Activated naive CD4-positive, alpha-beta T cell treated with Interleukin-2 at 50 U/mL for 16 hours (primary cell): ENCODE data around the gene RNF39.
"Not testable (repeated sequence)": the region's sequence is repeated elsewhere in the genome, so short reads cannot be mapped to it uniquely, and the experiment has no call there.

Experiments
- DNase-seq: peaks from one replicate; pipeline ENCODE4 v3.0.0-alpha.2; 2020

Gene RNF39

GRCh38 chr6:30075094-30075789, at the start of gene RNF39:
Gene RNF39, minus strand, starts transcription at chr6:30075769. Its CDS starts 184 bp downstream, at chr6:30075585.
- peak; percentile 10 for DNase-seq

DNA sequence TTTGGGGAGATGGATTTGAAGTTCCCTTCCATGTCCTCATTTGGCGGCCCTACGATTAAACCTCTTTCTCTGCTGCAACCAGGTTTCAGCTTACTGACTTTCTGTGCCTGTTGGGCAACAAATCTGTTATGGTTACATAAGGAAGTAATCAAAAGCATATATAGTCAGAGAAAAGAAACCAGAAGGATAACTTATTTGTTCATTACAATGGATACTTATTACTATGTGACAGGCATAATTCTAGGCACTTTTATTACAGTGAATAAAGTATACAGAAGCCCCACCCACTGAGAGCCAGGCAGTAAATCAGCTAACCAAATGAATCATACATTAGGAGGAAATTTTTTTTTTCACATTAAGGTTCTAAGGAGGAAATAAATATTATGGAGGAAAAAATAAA, 46.9 kb upstream of the RNF39 start:
- no peak for DNase-seq

DNA sequence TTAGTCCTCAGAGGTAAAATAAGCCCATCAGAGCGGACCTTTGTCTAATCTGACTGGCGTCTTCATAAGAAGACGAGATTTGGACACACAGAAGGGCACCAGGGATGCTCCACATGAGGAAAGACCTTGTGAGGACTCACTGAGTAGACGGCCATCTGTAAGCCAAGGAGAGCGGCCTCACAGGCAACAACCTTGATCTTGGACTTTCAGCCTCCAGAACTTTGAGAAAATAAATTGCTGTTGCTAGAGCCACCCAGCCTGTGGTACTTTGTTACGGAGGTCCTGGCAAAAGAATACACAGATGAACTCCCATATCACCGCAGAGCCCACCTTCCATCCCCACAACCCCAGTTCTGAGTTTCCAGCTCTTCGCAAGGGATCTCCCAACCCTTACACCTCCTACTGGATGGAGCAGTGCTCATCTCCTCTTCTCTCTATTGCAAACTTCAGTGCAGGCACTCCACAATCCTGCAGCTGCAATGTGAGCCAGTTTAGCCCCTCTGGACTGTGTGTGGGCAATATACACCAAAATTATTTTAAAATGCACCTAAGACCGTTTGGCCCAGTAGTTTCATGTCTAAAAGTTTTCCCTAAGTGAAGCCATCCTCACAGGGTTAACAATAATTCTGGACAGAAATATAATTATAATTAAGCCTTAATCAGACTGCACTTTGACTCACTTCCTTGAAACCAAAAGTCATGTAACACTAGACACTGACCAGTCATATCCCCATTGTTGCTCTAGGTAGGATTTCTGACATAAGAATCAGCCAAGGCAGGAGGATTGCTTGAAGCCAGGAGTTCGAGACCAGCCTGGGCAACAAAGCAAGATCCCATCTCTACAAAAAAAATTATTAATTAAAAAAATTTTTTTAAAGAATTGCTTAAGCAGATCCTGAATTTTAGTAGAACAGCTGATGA, 46.1 kb upstream of the RNF39 start:
- no peak for DNase-seq

DNA sequence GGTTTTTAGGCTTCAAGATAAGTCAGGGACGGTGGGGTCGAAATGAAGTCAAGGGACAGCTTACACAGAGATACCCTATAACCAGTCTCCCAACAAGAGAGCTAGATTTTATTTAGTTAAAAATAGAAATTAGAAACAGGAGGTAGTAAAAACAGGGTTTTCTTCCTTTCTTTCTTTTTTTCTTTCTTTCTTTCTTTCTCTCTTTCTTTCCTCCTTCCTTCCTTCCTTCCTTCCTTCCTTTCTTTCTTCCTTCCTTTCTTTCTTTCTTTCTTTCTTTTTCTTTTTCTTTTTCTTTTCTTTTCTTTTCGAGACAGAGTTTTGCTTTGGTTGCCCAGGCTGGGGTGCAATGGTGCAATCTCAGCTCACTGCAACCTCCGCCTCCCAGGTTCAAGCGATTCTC, 43.1 kb upstream of the RNF39 start:
- DNase-seq, result not testable (repeated sequence)

DNA sequence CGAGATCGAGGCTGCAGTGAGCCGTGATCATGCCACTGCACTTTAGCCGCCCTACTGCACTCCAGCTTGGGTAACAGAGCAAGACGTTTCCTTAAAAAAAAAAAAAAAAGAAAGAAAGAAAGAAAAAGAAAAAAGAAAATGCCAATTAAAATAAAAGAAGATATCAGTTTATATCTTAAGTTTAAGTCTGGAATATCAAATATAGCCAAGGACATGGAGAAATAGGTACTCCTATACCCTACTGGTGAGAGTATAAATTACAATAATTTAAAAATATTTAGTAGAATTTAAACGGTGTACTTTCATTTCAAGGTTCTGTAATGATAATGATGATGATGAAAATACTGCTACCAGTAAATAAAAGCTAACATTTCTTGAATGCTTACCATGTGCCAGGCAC, 41.2 kb upstream of the RNF39 start:
- no peak for DNase-seq

DNA sequence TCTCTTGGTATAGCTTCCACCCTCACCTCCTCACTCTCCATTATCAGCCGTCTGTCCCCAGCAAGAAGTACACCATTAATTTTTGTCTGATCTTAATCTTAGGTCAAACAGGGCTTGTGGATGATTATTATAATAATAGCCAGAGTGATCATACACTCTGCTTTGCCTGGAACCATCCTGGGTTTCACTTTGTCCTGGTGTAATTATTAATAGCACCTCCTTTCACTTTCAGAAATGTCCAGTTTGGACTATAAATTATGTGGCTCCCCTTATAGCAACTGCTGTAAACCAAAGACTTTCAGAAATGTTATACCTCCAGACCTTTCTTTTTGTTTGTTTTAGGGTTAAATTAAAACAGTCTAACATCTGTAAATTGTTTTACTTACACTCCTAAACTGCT, 38.3 kb upstream of the RNF39 start:
- DNase-seq, result no peak

DNA sequence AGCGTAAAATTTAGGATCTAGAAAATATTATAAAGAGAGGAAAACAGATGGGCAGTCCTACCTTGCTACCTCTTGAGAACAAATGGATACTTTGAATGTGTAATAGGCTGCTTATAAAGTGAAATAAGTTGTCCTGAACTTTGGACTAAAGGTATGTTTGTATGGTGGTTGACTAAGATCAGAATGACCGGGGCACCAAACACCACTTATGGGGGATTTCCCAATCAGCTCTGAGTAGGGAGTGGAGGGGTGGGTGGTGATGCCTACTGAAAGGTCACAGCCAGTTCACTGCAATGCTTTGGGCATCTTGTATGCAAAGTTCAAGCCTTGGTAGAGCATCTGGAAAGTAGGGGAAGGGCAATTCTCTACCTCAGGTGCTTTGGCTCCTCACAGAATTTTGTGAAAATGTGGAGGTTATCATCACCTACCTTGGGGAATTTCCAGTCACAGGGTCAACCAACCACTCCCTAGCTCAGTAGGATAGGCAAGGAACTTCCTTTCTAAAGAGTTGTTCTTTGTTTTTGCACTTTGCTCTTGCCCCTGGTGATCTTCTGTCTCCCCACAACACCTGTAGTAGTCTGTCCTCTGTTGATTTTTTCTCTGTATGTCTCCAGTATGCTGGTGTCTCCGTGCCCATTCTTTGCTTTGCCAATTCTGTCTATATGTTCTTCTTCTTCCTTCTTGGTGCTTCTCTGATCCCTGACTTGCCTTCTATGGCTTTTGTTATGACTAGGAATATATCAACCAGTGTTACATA, 37.6 kb upstream of the RNF39 start, which contains the start of gene TRIM31:
Gene TRIM31 (minus strand): TSS at position 88 of the 757 bp plus-strand sequence. CDS start 285 bp downstream, outside the sequence.
- no peak for DNase-seq

GRCh38 chr6:30112402-30112994, 36.9 kb upstream of the RNF39 start:
- DNase-seq, result no peak

GRCh38 chr6:30111266-30111856, 35.8 kb upstream of the RNF39 start:
- DNase-seq, result no peak

DNA sequence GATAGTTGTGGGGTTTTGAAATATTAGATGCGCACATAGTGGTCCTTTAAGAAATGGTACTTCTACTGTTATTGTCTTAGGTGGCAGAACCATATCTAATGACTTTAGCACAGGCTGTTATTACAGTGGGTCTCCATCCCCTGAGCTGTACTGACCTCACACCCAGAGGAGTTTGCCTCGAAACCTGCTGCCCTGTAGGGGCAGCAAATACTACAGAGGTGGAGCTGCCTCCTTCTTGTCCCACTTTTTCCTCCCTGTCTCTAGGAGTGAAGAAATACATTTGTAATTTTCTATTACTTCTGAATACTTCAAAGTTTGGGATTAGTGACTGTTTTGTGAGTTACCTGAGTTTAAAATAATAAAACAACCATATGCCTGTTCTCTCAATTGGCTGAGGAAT, 29.1 kb upstream of the RNF39 start:
- no peak for DNase-seq

- no peak for DNase-seq
Measured at GRCh38 chr6:30103872-30104179, 28.3 kb upstream of the RNF39 start.

- peak; percentile 87 for DNase-seq
Measured at GRCh38 chr6:30102970-30103871, 27.7 kb upstream of the RNF39 start.

GRCh38 chr6:30102414-30102969, 26.9 kb upstream of the RNF39 start:
- no peak for DNase-seq

DNA sequence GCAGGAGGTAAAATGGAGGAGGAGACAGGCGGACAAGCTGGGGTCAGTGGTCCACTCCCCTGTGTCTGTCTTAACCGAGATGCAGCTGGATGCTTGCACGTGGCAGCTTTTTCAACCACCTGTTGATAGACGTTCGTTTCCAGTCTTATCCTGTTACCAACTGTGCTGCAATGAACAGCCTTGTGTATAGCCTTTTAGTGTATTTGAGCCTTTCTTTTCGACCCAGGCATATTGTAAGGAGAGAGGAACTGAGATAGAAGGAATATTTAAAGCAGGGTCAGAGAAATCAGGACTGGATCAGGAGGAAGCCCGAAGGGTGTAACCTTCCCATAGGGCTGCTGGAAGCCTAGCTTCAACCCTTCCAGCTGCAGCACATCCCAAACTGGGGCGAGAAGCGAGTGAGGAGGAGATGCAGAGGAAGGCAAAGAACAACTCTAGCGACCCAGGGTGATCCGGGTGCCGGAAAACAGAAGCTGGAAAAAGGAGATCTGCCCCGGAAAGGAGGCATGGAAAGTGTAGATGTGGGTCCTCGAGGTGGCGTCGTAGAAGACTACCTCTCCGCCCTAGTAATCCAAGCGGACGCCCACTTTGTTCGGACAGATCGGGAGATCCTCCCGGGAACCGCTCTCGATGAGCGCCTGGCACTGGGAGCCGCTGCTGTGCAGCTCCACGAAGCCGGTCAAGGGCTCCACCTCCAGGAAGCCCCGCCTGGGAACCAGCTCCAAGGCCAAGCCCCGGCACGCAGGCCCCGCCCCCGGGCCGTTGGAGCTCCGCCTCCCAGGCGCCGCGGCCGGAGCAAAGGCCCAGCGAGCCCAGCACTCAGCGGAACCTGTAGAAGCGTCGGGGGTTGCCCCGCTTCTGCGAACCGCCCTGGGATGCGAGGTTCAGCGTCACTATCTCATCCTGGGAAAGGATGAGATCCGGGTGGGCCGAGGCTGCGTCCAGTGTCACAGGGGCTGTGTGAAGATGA, 26.2 kb upstream of the RNF39 start:
- peak; percentile 78 for DNase-seq

- DNase-seq, result peak; percentile 23
Measured at GRCh38 chr6:30100585-30101443, 25.2 kb upstream of the RNF39 start.

DNA sequence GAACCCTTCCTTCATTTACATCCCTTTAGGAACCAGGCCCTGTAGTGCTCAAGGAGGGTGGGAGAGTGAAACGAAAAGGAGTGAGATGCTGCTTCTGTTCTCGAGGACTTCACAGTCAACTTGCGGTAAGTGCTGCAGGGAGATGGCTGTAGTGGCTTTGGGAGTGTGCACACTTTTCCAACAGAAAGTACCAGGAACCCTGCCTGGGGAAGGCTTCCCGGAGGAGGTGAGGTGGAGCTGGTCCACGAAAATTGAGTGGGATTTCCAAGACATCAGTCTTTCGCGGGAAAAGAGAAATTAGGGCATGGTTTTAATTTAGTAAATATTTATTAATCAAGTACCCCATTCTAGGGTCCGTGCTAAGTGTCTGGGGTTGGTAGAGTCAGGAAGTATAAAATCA, 24.6 kb upstream of the RNF39 start:
- no peak for DNase-seq

DNA sequence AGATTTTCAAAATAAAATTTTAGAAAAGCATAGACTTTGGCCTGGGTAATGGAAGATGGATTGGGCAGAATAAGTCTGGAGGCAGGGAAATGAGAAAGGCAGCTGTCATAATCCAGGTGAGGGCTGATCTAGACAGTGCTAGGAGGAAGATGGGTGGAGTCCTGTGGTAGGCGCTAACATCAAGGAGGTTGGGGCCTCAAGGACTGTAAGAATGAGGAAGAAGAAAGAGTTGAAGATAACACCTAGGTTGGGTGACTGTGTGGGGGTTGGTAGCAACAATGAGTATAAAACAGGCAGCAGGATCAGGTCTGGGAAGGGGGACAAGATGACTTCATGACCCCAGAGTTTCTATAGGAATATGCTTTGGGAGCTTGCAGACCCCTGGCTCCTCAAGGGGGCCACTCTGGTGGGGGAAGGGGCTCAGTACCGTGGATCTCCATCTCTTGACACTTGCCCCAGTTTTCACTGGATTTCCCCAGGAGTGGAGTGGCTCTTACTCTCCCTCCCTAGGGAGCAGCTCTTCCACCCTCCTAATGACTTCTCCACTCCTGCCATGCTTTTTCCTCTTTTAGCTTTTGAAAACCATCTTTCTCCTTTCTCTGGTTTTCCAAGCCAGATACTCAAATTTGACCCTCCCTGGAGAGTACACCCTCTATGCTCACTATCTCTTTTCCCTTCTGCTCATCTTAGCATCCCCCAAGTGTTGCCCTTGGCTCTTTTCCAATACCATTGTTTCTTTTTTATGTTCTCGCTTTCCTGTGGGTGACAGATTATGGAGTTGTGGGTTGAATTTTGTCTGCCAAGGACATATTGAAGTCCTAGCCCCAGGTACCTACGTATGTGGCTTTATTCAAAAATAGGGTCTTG, 22.6 kb upstream of the RNF39 start:
- DNase-seq, result no peak

DNA sequence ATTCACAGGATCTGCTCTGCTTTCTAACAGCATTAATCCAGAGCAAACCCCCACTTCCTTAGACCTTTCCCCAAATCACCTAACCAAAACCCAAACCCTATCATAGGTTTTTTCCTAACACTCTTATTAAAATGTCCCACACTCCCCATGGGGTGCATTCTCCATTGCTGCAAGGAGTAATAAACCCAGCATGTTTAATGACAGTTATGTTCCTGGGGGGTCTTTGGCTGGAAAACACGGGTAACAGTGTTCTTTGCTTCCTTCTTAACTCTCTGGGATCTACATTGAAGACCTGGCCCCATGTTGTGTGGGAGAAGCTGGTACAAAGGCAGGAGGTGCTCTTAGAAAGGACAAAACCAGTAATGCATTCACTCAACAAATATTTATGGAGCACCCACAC, 21.3 kb upstream of the RNF39 start:
- DNase-seq, result no peak
